ENCODE data around the gene CALD1. TPM values are rescaled to one million over a fixed set of nuclear protein-coding genes. Genes with fewer than 3 reads are reported as not detected.
A peak's percentile ranks its signal among the peaks of the same experiment; 100 is the strongest.

CALD1 gene
- total RNA-seq, 1 experiment from 2014 or later = 147 TPM

GRCh38 chr7:134907639-134908038, 128.2 kb downstream of the CALD1 start:
- Mint-ChIP-seq H3K4me1 (peaks cover 24% of the 10 kb centered on the region), H3K27me3 (ENCODE audit: low read depth) (no peaks in the 10 kb centered on the region), H3K27ac (0 out of 2 replicates have a peak overlapping the region, but pooled peaks have one; percentile 46), H3K36me3 (no peaks in the 10 kb centered on the region), H3K4me3 (no peak overlapping the region), H3K9me3 (no peaks in the 10 kb centered on the region)
- CTCF ChIA-PET = no interaction called here
- TF ChIP-seq IRF2 (CRISPR knock-in tag; IDR thresholded peaks at IDR 0.05; ENCODE audit: borderline replicate concordance, low read depth) (no peak), ZNF423 (CRISPR knock-in tag; IDR thresholded peaks at IDR 0.05) (no peak), RELA (CRISPR knock-in tag; IDR thresholded peaks at IDR 0.05; ENCODE audit: borderline replicate concordance) (no peak), ARID4B (CRISPR knock-in tag; IDR thresholded peaks at IDR 0.05; ENCODE audit: borderline replicate concordance) (no peak), ZBTB21 (CRISPR knock-in tag; IDR thresholded peaks at IDR 0.05; ENCODE audit: borderline replicate concordance) (no peak), ZBTB43 (CRISPR knock-in tag; IDR thresholded peaks at IDR 0.05) (no peak), ZNF671 (CRISPR knock-in tag; IDR thresholded peaks at IDR 0.05) (no peak), ZNF317 (CRISPR knock-in tag; IDR thresholded peaks at IDR 0.05; ENCODE audit: borderline replicate concordance, low read depth) (no peak), E2F1 (CRISPR knock-in tag; IDR thresholded peaks at IDR 0.05) (no peak), GRHL2 (CRISPR knock-in tag; IDR thresholded peaks at IDR 0.05; ENCODE audit: insufficient replicate concordance, severe bottlenecking) (no peak), ERG (CRISPR knock-in tag; IDR thresholded peaks at IDR 0.05) (no peak), FOXK1 (CRISPR knock-in tag; IDR thresholded peaks at IDR 0.05) (no peak)
- TF ChIP-seq, protein P1, sequence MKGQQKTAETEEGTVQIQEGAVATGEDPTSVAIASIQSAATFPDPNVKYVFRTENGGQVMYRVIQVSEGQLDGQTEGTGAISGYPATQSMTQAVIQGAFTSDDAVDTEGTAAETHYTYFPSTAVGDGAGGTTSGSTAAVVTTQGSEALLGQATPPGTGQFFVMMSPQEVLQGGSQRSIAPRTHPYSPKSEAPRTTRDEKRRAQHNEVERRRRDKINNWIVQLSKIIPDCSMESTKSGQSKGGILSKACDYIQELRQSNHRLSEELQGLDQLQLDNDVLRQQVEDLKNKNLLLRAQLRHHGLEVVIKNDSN (CRISPR knock-in tag; IDR thresholded peaks at IDR 0.05) = no peak
- ATAC-seq = no peak
- POLR2A ChIA-PET = no interaction called here
- DNase-seq (ENCODE audit: low spot score) = no peak

DNA sequence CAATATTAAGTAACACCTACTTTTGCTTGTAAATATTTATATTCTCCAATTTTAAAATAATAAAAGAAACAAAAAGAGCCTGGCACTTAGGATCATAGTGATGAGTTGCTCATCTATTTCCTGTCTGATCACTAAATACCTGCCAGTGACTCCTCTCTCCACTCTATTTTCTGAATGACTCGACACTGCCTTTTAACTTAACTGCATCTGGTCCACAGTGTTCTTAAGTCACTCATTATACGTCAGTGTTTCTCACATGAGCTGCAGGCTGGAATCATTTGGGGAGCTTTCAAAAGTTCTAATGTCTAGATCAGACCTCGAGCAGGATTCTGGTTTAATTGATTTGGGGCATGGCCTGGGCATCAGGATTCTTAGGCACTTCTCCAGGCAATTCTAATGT, 128.9 kb downstream of the CALD1 start:
- TF ChIP-seq ZNF425 (CRISPR knock-in tag; conservative IDR thresholded peaks at IDR 0.05) (no peak), OVOL2 (CRISPR knock-in tag; IDR thresholded peaks at IDR 0.05; ENCODE audit: borderline replicate concordance) (no peak), HMGA2 (CRISPR knock-in tag; IDR thresholded peaks at IDR 0.05) (no peak), NR3C1 (CRISPR knock-in tag; conservative IDR thresholded peaks at IDR 0.05; ENCODE audit: low read depth) (no peak)
- POLR2A ChIA-PET = no interaction called here
- H3K4me3 Mint-ChIP-seq = no peak overlapping the region
- no peaks in the 10 kb centered on the region for H3K36me3 Mint-ChIP-seq
- H3K9me3 Mint-ChIP-seq = no peaks in the 10 kb centered on the region
- H3K27ac Mint-ChIP-seq = peak overlapping the region; percentile 11; the same call in 1 of the 2 replicates
- peaks cover 24% of the 10 kb centered on the region for H3K4me1 Mint-ChIP-seq
- no peak for ATAC-seq
- CTCF ChIA-PET = no interaction called here
- no peak for DNase-seq (ENCODE audit: low spot score)
- no peaks in the 10 kb centered on the region for H3K27me3 Mint-ChIP-seq (ENCODE audit: low read depth)

Data from WTC11 (cell line).